Upper lobe of right lung (tissue), 1 donor: ENCODE results near the gene ERBB2. TPM values are rescaled to one million over a fixed set of nuclear protein-coding genes. Genes with fewer than 3 reads are reported as not detected.

Experiments used
- ATAC-seq: fragments of 200-7000 bp; cut with Tn5 transposase; one replicate; pipeline ENCODE4 v1.9.1; 2020; ENCODE audit warnings: mild to moderate bottlenecking, moderate library complexity
- DNase-seq: peaks from one replicate; pipeline ENCODE4 v3.0.0-alpha.2; 2020
- H3K27ac ChIP-seq: fragments of 200-600 bp; one replicate; pipeline ENCODE4 v1.8.0; 2022
- H3K27me3 ChIP-seq: fragments of 200-600 bp; one replicate; pipeline ENCODE4 v1.8.0; 2022; ENCODE audit warnings: mild to moderate bottlenecking
- H3K36me3 ChIP-seq: fragments of 200-600 bp; one replicate; pipeline ENCODE4 v1.8.0; 2022
- H3K4me1 ChIP-seq: fragments of 200-600 bp; one replicate; pipeline ENCODE4 v1.8.0; 2022
- H3K4me3 ChIP-seq: fragments of 200-600 bp; one replicate; pipeline ENCODE4 v1.8.0; 2022; ENCODE audit warnings: mild to moderate bottlenecking
- H3K9me3 ChIP-seq: fragments of 200-600 bp; one replicate; pipeline ENCODE4 v1.8.0; 2022
- CTCF ChIP-seq: fragments of 200-600 bp; IDR thresholded peaks from one replicate; pipeline ENCODE4 v1.8.0; 2022; ENCODE audit warnings: antibody characterized with exemption
- intact Hi-C: fragments of 100-400 bp; cut with DNase I; formaldehyde crosslinking; loops from one replicate; pipeline ENCODE4 v1.11.0; 2022
- total RNA-seq: library from RNA; stranded (reverse); fragmentation: NEBNext Ultra II Directional; extraction: Animal tissue kit (Norgen Biotek cat#: 25700); gene quantifications from one replicate; pipeline ENCODE4 v1.2.1, GENCODE V29; 2021
- donor health status: DM: no; HTN: yes; CAD: no; lungs with severe emphysema.

The ERBB2 gene
- total RNA-seq, 1 donor from 2014 or later: 97.5 TPM

GRCh38 chr17:39663688-39664580 lies 35.9 kb upstream of the ERBB2 start:
- no peak overlapping the region for H3K4me3 ChIP-seq
- peaks cover 27% of the 10 kb centered on the region for H3K27me3 ChIP-seq
- peak; percentile 5 for ATAC-seq
- no peak for TF ChIP-seq CTCF
- H3K27ac ChIP-seq: peak overlapping the region; percentile 58
- intact Hi-C loops: no loop called here
- no peaks in the 10 kb centered on the region for H3K9me3 ChIP-seq
- DNase-seq: no peak
- peaks cover 37% of the 10 kb centered on the region for H3K36me3 ChIP-seq
- H3K4me1 ChIP-seq: peaks cover 68% of the 10 kb centered on the region

GRCh38 chr17:39664581-39665561 lies 35.0 kb upstream of the ERBB2 start, which contains the start of gene TCAP:
TCAP (plus strand) TSS chr17:39665349; CDS start chr17:39665360, 11 bp downstream.
- DNase-seq (no peak), ATAC-seq (no peak)
- Histone ChIP-seq H3K36me3 (peaks cover 28% of the 10 kb centered on the region), H3K27ac (peak within 1 kb of the TSS; percentile 11), H3K4me1 (peaks cover 59% of the 10 kb centered on the region), H3K9me3 (no peaks in the 10 kb centered on the region), H3K4me3 (no peak within 1 kb of the TSS), H3K27me3 (peaks cover 36% of the 10 kb centered on the region)
- no peak for TF ChIP-seq CTCF
- intact Hi-C loops: no loop called here

- TF ChIP-seq CTCF: no peak
- Histone ChIP-seq H3K27me3 (peaks cover 45% of the 10 kb centered on the region), H3K4me1 (peaks cover 51% of the 10 kb centered on the region), H3K36me3 (peaks cover 19% of the 10 kb centered on the region), H3K27ac (peak overlapping the region; percentile 11), H3K4me3 (no peak overlapping the region), H3K9me3 (no peaks in the 10 kb centered on the region)
- intact Hi-C loops: no loop called here
- ATAC-seq: no peak
- DNase-seq: no peak
Measured at GRCh38 chr17:39665642-39666224, 34.1 kb upstream of the ERBB2 start.

GRCh38 chr17:39666231-39666600 lies 33.6 kb upstream of the ERBB2 start:
- TF ChIP-seq CTCF: no peak
- Histone ChIP-seq H3K4me1 (peaks cover 50% of the 10 kb centered on the region), H3K4me3 (no peak overlapping the region), H3K27ac (peak overlapping the region; percentile 11), H3K36me3 (peaks cover 14% of the 10 kb centered on the region), H3K9me3 (no peaks in the 10 kb centered on the region), H3K27me3 (peaks cover 49% of the 10 kb centered on the region)
- ATAC-seq: no peak
- no peak for DNase-seq
- intact Hi-C loops: no loop called here

GRCh38 chr17:39666601-39667261 lies 33.1 kb upstream of the ERBB2 start:
- ATAC-seq (no peak), DNase-seq (no peak)
- no peak for TF ChIP-seq CTCF
- H3K36me3 ChIP-seq: peaks cover 9% of the 10 kb centered on the region
- H3K27me3 ChIP-seq: peaks cover 53% of the 10 kb centered on the region
- peaks cover 50% of the 10 kb centered on the region for H3K4me1 ChIP-seq
- intact Hi-C loops: no loop called here
- H3K4me3 ChIP-seq: no peak overlapping the region
- H3K9me3 ChIP-seq: no peaks in the 10 kb centered on the region
- peak overlapping the region; percentile 53 for H3K27ac ChIP-seq
